Measurements from ENCODE around the gene GPR146.

GRCh38 chr7:1103789-1104515 lies 59.6 kb downstream of the GPR146 start:
- no peak for TF ChIP-seq EZH2 (IDR thresholded peaks at IDR 0.05)
- no peak for TF ChIP-seq POLR2AphosphoS5 (IDR thresholded peaks at IDR 0.05; ENCODE audit: borderline replicate concordance, low read depth, low read length)
- no peak for TF ChIP-seq FOXP2 (optimal IDR thresholded peaks at IDR 0.05; ENCODE audit: control extremely low read depth, extremely low read length, insufficient read depth)
